NCI-H345 treated with DMSO at 0.1 percent for 48 hours (cell line): Measurements from ENCODE around the gene MTCH1.

ENCODE experiments used
- DNase-seq: peaks from one replicate; lab custom pipeline; 2025; ENCODE audit not compliant: unreplicated experiment; lab: John Stamatoyannopoulos, UW

MTCH1 gene

GRCh38 chr6:36985808-36986703 is at the start of gene MTCH1:
Gene MTCH1, minus strand, starts transcription at chr6:36986196. Its CDS starts 23 bp downstream, at chr6:36986173.
- DNase-seq = peak; percentile 74

GRCh38 chr6:37033819-37034795 is 48.1 kb upstream of the MTCH1 start:
- no peak for DNase-seq

GRCh38 chr6:37033255-37033654 is 47.3 kb upstream of the MTCH1 start:
- no peak for DNase-seq

GRCh38 chr6:37032239-37032638 is 46.2 kb upstream of the MTCH1 start:
- DNase-seq = no peak

- DNase-seq = no peak
Observed at GRCh38 chr6:37030599-37030998, 44.6 kb upstream of the MTCH1 start.

GRCh38 chr6:37029249-37029971 is 43.4 kb upstream of the MTCH1 start:
- DNase-seq = no peak

GRCh38 chr6:37027811-37028469 is 41.9 kb upstream of the MTCH1 start:
- DNase-seq = no peak

- no peak for DNase-seq
Observed at GRCh38 chr6:37027036-37027720, 41.2 kb upstream of the MTCH1 start.

GRCh38 chr6:37025621-37026466 is 39.8 kb upstream of the MTCH1 start:
- no peak for DNase-seq

- DNase-seq = no peak
Observed at GRCh38 chr6:37024656-37025337, 38.8 kb upstream of the MTCH1 start.

- no peak for DNase-seq
Observed at GRCh38 chr6:37022135-37022863, 36.3 kb upstream of the MTCH1 start.

- DNase-seq = no peak
Observed at GRCh38 chr6:37021356-37022129, 35.5 kb upstream of the MTCH1 start.

- DNase-seq = no peak
Observed at GRCh38 chr6:37020812-37021211, 34.8 kb upstream of the MTCH1 start.

- peak; percentile 33 for DNase-seq
Observed at GRCh38 chr6:37020381-37020780, 34.4 kb upstream of the MTCH1 start.

- peak; percentile 89 for DNase-seq
Observed at GRCh38 chr6:37019065-37019450, 33.1 kb upstream of the MTCH1 start.

GRCh38 chr6:37018198-37019064 is 32.4 kb upstream of the MTCH1 start:
- peak; percentile 76 for DNase-seq
